IMR-90 (cell line): ENCODE data around the gene OTUD4. TPM values are rescaled to one million over a fixed set of nuclear protein-coding genes. Genes with fewer than 3 reads are reported as not detected.

Experiments
- ATAC-seq: fragments of 200-7000 bp; cut with Tn5 transposase; 2 replicates; pipeline ENCODE4 v1.9.1; 2020; ENCODE audit warnings: low read depth, mild to moderate bottlenecking, moderate library complexity
- BruUV-seq: library from RNA; stranded (reverse); fragments of 400-500 nt; replicated peaks from 2 replicates; lab custom pipeline; 2021; lab: Mats Ljungman, UMichigan
- CTCF ChIA-PET: fragments of 300-600 bp; formaldehyde crosslinking; extraction: SDS; loops from one replicate; lab custom pipeline; 2021; ENCODE audit warnings: antibody characterized with exemption; lab: Yijun Ruan, JAX
- POLR2A ChIA-PET: fragments of 300-600 bp; sonication (Branson Sonifier 250); formaldehyde crosslinking; loops from one replicate; lab custom pipeline; 2022; ENCODE audit warnings: antibody characterized with exemption; ENCODE audit not compliant: unreplicated experiment; lab: Charles Lee
- DNase-seq: peaks from one replicate; pipeline ENCODE4 v3.0.0; 2013
- H2AFZ ChIP-seq: replicated peaks from 2 replicates; pipeline ENCODE3; 2013; ENCODE audit warnings: low read length, mild to moderate bottlenecking; ENCODE audit not compliant: poor library complexity
- H2AK5ac ChIP-seq: 2 replicates; pipeline ENCODE4 v1.6.1; 2013; ENCODE audit warnings: low read depth, low read length, inconsistent platforms
- H2AK9ac ChIP-seq: replicated peaks from 2 replicates; pipeline ENCODE3; 2013; ENCODE audit warnings: mild to moderate bottlenecking, low read depth, low read length, moderate library complexity; ENCODE audit not compliant: poor library complexity
- H2BK120ac ChIP-seq: 2 replicates; pipeline ENCODE4 v1.6.1; 2013; ENCODE audit warnings: low read depth, low read length, inconsistent platforms
- H2BK15ac ChIP-seq: 3 replicates; pipeline ENCODE4 v1.6.1; 2013; ENCODE audit warnings: low read depth, low read length, inconsistent platforms
- H2BK20ac ChIP-seq: 2 replicates; pipeline ENCODE4 v1.6.1; 2013; ENCODE audit warnings: low read depth, mild to moderate bottlenecking, inconsistent platforms, low read length, moderate library complexity
- H2BK5ac ChIP-seq: 2 replicates; pipeline ENCODE4 v1.6.1; 2013; ENCODE audit warnings: mild to moderate bottlenecking, low read depth, low read length, inconsistent platforms; ENCODE audit not compliant: poor library complexity, severe bottlenecking
- H3K14ac ChIP-seq: replicated peaks from 2 replicates; pipeline ENCODE4 v1.6.1; 2013; ENCODE audit warnings: low read depth, low read length, inconsistent platforms
- H3K18ac ChIP-seq: 2 replicates; pipeline ENCODE4 v1.6.1; 2013; ENCODE audit warnings: low read depth, low read length, control low read depth
- H3K23ac ChIP-seq: 2 replicates; pipeline ENCODE4 v1.6.1; 2013; ENCODE audit warnings: low read depth, low read length, inconsistent platforms
- H3K27ac ChIP-seq: 2 replicates; pipeline ENCODE4 v1.5.1; 2013; ENCODE audit warnings: mild to moderate bottlenecking, control low read depth, low read length; ENCODE audit not compliant: insufficient read depth
- H3K27me3 ChIP-seq: 2 replicates; pipeline ENCODE4 v1.6.1; 2013; ENCODE audit warnings: low read length; ENCODE audit not compliant: control insufficient read depth, insufficient read depth
- H3K36me3 ChIP-seq: 2 replicates; pipeline ENCODE4 v1.6.1; 2013; ENCODE audit warnings: low read length, mixed read lengths; ENCODE audit not compliant: control insufficient read depth, insufficient read depth
- H3K4ac ChIP-seq: 2 replicates; pipeline ENCODE4 v1.6.1; 2013; ENCODE audit warnings: low read depth, low read length, inconsistent platforms
- H3K4me1 ChIP-seq: 2 replicates; pipeline ENCODE4 v1.6.1; 2013; ENCODE audit warnings: low read length, mixed read lengths; ENCODE audit not compliant: control insufficient read depth, insufficient read depth
- H3K4me2 ChIP-seq: 2 replicates; pipeline ENCODE4 v1.6.1; 2013; ENCODE audit warnings: low read depth, mild to moderate bottlenecking, control low read depth, low read length, moderate library complexity
- H3K4me3 ChIP-seq: 2 replicates; pipeline ENCODE4 v1.5.1; 2013; ENCODE audit warnings: low read depth, mild to moderate bottlenecking, control low read depth, low read length, moderate library complexity; ENCODE audit not compliant: insufficient read depth
- H3K56ac ChIP-seq: 2 replicates; pipeline ENCODE4 v1.6.1; 2013; ENCODE audit warnings: low read length, inconsistent platforms; ENCODE audit not compliant: insufficient read depth; ENCODE audit errors: extremely low read depth
- H3K79me1 ChIP-seq, 2 experiments: 2 replicates each; pipeline ENCODE4 v1.6.1; 2013; ENCODE audit warnings: low read length in 2 of 2, inconsistent platforms in 1 of 2, low read depth in 1 of 2
- H3K9ac ChIP-seq: 2 replicates; pipeline ENCODE4 v1.6.1; 2013; ENCODE audit warnings: low read depth, low read length, control low read depth
- H3K9me1 ChIP-seq: 2 replicates; pipeline ENCODE4 v1.6.1; 2013; ENCODE audit warnings: low read length, inconsistent platforms; ENCODE audit not compliant: insufficient read depth
- H3K9me3 ChIP-seq: 2 replicates; pipeline ENCODE4 v1.6.1; 2013; ENCODE audit warnings: low read length; ENCODE audit not compliant: control insufficient read depth, insufficient read depth
- H4K20me1 ChIP-seq: 2 replicates; pipeline ENCODE4 v1.6.1; 2013; ENCODE audit warnings: low read length, inconsistent platforms; ENCODE audit not compliant: insufficient read depth
- H4K5ac ChIP-seq: 2 replicates; pipeline ENCODE4 v1.6.1; 2013; ENCODE audit warnings: mild to moderate bottlenecking, low read depth, low read length, control low read depth
- H4K8ac ChIP-seq, 2 experiments: 2 replicates each; pipeline ENCODE4 v1.6.1; 2013; ENCODE audit warnings: low read depth in 2 of 2, low read length in 2 of 2, control low read depth in 1 of 2, inconsistent platforms in 1 of 2
- H4K91ac ChIP-seq: 2 replicates; pipeline ENCODE4 v1.6.1; 2013; ENCODE audit warnings: low read depth, low read length, inconsistent platforms; ENCODE audit not compliant: insufficient read depth
- CHD1 ChIP-seq: IDR thresholded peaks from 2 replicates; pipeline ENCODE4 v1.6.1; 2012; ENCODE audit warnings: low read depth, low read length, improper control_type of control experiment
- FOS ChIP-seq: fragments of 150-350 bp; IDR thresholded peaks from 2 replicates; pipeline ENCODE4 v1.6.1; 2016; ENCODE audit warnings: low read depth, low read length
- NFE2L2 ChIP-seq: fragments of 150-350 bp; IDR thresholded peaks from 2 replicates; pipeline ENCODE4 v1.6.1; 2016; ENCODE audit warnings: low read depth, mild to moderate bottlenecking, low read length
- POLR2A ChIP-seq: IDR thresholded peaks from 2 replicates; pipeline ENCODE4 v1.6.1; 2012; ENCODE audit warnings: mild to moderate bottlenecking, low read depth, low read length
- RAD21 ChIP-seq: IDR thresholded peaks from 2 replicates; pipeline ENCODE4 v1.6.1; 2012; ENCODE audit warnings: low read length, improper control_type of control experiment
- RCOR1 ChIP-seq: IDR thresholded peaks from 2 replicates; pipeline ENCODE4 v1.6.1; 2012; ENCODE audit warnings: mild to moderate bottlenecking, low read length, improper control_type of control experiment; ENCODE audit not compliant: insufficient replicate concordance
- RFX5 ChIP-seq: IDR thresholded peaks from 2 replicates; pipeline ENCODE4 v1.8.0; 2012; ENCODE audit warnings: low read depth, mild to moderate bottlenecking, low read length, moderate library complexity
- WGBS, 2 experiments: methylation state at CpG; one replicate each; pipeline versions ENCODE4 v1.1.5 to v1.1.7; 2013; ENCODE audit warnings: missing lambda C conversion rate in 2 of 2; ENCODE audit not compliant: insufficient read length in 1 of 2; ENCODE audit errors: extremely low coverage in 2 of 2; 5-methylcytosine and 5-hydroxymethylcytosine counted together
- dilution Hi-C: fragments of 300-500 bp; cut with HindIII; formaldehyde crosslinking; loops from one replicate; pipeline ENCODE4 v1.14.3; 2018; ENCODE audit warnings: low sequenced_read_pairs; ENCODE audit not compliant: unreplicated experiment
- in situ Hi-C: fragments of 300-500 bp; cut with MboI; formaldehyde crosslinking; loops from 3 replicates; pipeline ENCODE4 v1.14.3; 2019; ENCODE audit warnings: low sequenced_read_pairs, inconsistent platforms, mixed read lengths
- intact Hi-C: fragments of 100-400 bp; cut with micrococcal nuclease; formaldehyde crosslinking; loops from 2 replicates; pipeline ENCODE4 v1.10.0; 2022
- polyA plus RNA-seq, 3 experiments: library from polyadenylated mRNA; depleted of rRNA; stranded (reverse); fragments of >200 nt; gene quantifications; 2 replicates each; pipeline ENCODE4 v1.2.3, GENCODE V29; 2012; ENCODE audit warnings: low replicate concordance in 1 of 3
- total RNA-seq: library from RNA; depleted of rRNA; stranded (reverse); fragments of >200 nt; gene quantifications from 2 replicates; pipeline ENCODE4 v1.2.3, GENCODE V29; 2012
- TF ChIP-seq, protein P1 (sequence below): fragments of 150-350 bp; IDR thresholded peaks from 2 replicates; pipeline ENCODE4 v1.6.1; 2017; ENCODE audit warnings: mild to moderate bottlenecking, antibody characterized with exemption, low read length, low read depth
- TF ChIP-seq, protein P2 (sequence below): fragments of 150-350 bp; IDR thresholded peaks from 2 replicates; pipeline ENCODE4 v1.6.1; 2016; ENCODE audit warnings: low read depth, mild to moderate bottlenecking, low read length, moderate library complexity, borderline replicate concordance
- TF ChIP-seq, protein P3 (sequence below): conservative IDR thresholded peaks from 2 replicates; pipeline ENCODE4 v1.5.1; 2012; ENCODE audit warnings: mild to moderate bottlenecking, low read depth, low read length, improper control_type of control experiment

OTUD4 gene
- total and polyA plus RNA-seq, 2 of the 4 experiments (the other 2 are of a cell fraction) = 11.0 to 12.4 TPM

DNA sequence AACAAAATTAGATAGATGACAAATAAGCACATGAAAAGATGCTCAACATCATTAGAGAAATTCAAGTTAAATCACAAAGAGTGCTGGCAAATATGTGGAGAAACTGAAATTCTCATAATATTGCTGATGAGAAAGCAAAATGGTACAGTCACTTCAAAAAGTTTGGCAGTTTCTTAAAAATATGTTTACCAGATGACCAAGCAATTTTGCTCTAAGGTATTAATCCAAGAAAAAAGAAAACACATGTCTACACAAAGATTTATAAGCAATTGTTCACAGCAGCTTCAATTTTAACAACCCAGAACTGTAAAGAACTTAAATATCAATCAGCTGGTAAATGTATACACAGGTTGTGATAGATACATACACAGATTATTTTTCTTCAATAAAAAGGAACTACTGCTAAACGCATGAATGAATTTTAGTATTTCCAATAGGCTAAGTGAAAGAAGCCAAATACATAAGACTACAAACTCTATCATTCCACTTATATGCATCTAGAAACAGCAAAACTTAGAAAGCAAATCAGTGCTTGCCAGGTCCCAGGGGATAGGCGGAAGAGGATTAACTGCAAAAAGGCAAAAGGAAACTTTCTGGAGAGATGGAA lies 11.7 kb downstream of the OTUD4 start:
- Histone ChIP-seq H2BK120ac (no peak overlapping the region), H3K4me3 (no peak overlapping the region), H3K27ac (no peak overlapping the region), H4K20me1 (no peaks in the 10 kb centered on the region; the same call in 1 of the 2 replicates), H4K91ac (no peak overlapping the region), H3K14ac (no peak overlapping the region), H2BK5ac (no peak overlapping the region), H3K36me3 (peaks cover 9% of the 10 kb centered on the region), H3K79me1 (peaks cover 17 to 28% of the 10 kb centered on the region in 2 experiments), H2AK9ac (no peak overlapping the region), H3K18ac (no peak overlapping the region), H3K27me3 (no peaks in the 10 kb centered on the region), H3K4me2 (no peak overlapping the region), H3K9ac (no peak overlapping the region), H3K4me1 (peaks cover 6% of the 10 kb centered on the region), H2BK15ac (no peak overlapping the region), H2BK20ac (no peak overlapping the region), H3K23ac (no peak overlapping the region), H4K8ac (no peak overlapping the region), H3K9me3 (no peaks in the 10 kb centered on the region), H3K9me1 (peaks cover 8% of the 10 kb centered on the region; the same call in 1 of the 2 replicates), H4K5ac (no peak overlapping the region), H3K56ac (no peak overlapping the region), H2AK5ac (no peak overlapping the region), H2AFZ (no peak overlapping the region), H3K4ac (no peak overlapping the region)
- no CpG with 5 or more reads among the region's 2 CpGs for WGBS, 2 experiments
- dilution Hi-C loops = no loop called here
- ATAC-seq = no peak
- POLR2A ChIA-PET = no interaction called here
- intact Hi-C loops = no loop called here
- in situ Hi-C loops = no loop called here
- no TSS peak for BruUV-seq
- CTCF ChIA-PET = no interaction called here
- no peak for TF ChIP-seq NFE2L2
- no peak for TF ChIP-seq CHD1
- TF ChIP-seq, protein P1, sequence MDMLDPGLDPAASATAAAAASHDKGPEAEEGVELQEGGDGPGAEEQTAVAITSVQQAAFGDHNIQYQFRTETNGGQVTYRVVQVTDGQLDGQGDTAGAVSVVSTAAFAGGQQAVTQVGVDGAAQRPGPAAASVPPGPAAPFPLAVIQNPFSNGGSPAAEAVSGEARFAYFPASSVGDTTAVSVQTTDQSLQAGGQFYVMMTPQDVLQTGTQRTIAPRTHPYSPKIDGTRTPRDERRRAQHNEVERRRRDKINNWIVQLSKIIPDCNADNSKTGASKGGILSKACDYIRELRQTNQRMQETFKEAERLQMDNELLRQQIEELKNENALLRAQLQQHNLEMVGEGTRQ = no peak
- TF ChIP-seq RCOR1 = no peak
- no peak for TF ChIP-seq RAD21
- TF ChIP-seq, protein P2, sequence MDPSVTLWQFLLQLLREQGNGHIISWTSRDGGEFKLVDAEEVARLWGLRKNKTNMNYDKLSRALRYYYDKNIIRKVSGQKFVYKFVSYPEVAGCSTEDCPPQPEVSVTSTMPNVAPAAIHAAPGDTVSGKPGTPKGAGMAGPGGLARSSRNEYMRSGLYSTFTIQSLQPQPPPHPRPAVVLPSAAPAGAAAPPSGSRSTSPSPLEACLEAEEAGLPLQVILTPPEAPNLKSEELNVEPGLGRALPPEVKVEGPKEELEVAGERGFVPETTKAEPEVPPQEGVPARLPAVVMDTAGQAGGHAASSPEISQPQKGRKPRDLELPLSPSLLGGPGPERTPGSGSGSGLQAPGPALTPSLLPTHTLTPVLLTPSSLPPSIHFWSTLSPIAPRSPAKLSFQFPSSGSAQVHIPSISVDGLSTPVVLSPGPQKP = no peak
- no peak for TF ChIP-seq POLR2A
- TF ChIP-seq, protein P3, sequence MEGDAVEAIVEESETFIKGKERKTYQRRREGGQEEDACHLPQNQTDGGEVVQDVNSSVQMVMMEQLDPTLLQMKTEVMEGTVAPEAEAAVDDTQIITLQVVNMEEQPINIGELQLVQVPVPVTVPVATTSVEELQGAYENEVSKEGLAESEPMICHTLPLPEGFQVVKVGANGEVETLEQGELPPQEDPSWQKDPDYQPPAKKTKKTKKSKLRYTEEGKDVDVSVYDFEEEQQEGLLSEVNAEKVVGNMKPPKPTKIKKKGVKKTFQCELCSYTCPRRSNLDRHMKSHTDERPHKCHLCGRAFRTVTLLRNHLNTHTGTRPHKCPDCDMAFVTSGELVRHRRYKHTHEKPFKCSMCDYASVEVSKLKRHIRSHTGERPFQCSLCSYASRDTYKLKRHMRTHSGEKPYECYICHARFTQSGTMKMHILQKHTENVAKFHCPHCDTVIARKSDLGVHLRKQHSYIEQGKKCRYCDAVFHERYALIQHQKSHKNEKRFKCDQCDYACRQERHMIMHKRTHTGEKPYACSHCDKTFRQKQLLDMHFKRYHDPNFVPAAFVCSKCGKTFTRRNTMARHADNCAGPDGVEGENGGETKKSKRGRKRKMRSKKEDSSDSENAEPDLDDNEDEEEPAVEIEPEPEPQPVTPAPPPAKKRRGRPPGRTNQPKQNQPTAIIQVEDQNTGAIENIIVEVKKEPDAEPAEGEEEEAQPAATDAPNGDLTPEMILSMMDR = no peak
- no peak for TF ChIP-seq FOS
- TF ChIP-seq RFX5 = no peak
- DNase-seq = no peak
